ENCODE results near the gene SYNE2.
"Not testable (repeated sequence)": the region's sequence is repeated elsewhere in the genome, so short reads cannot be mapped to it uniquely, and the experiment has no call there.

SYNE2 gene

GRCh38 chr14:64119500-64119899, 266.7 kb downstream of the SYNE2 start:
- DNase-seq (ENCODE audit: low spot score), result no peak

GRCh38 chr14:64119980-64120379, 267.2 kb downstream of the SYNE2 start:
- no peak for DNase-seq (ENCODE audit: low spot score)

- DNase-seq (ENCODE audit: low spot score), result no peak
Measured at GRCh38 chr14:64123241-64123822, 270.5 kb downstream of the SYNE2 start.

- no peak for DNase-seq (ENCODE audit: low spot score)
Measured at GRCh38 chr14:64125270-64125669, 272.5 kb downstream of the SYNE2 start.

GRCh38 chr14:64126548-64126947, 273.7 kb downstream of the SYNE2 start:
- DNase-seq (ENCODE audit: low spot score), result no peak

GRCh38 chr14:64137657-64138290, 285.0 kb downstream of the SYNE2 start:
- DNase-seq (ENCODE audit: low spot score), result no peak

GRCh38 chr14:64147126-64147790, 294.5 kb downstream of the SYNE2 start:
- no peak for DNase-seq (ENCODE audit: low spot score)

- DNase-seq (ENCODE audit: low spot score), result no peak
Measured at GRCh38 chr14:64149921-64150320, 297.1 kb downstream of the SYNE2 start.

- DNase-seq (ENCODE audit: low spot score), result no peak
Measured at GRCh38 chr14:64158608-64159007, 305.8 kb downstream of the SYNE2 start.

- DNase-seq (ENCODE audit: low spot score), result no peak
Measured at GRCh38 chr14:64159588-64159987, 306.8 kb downstream of the SYNE2 start.

GRCh38 chr14:64170181-64170580, 317.4 kb downstream of the SYNE2 start:
- DNase-seq (ENCODE audit: low spot score), result no peak

- DNase-seq (ENCODE audit: low spot score), result no peak
Measured at GRCh38 chr14:64174922-64175782, 322.3 kb downstream of the SYNE2 start.

- DNase-seq (ENCODE audit: low spot score), result no peak
Measured at GRCh38 chr14:64176330-64176729, 323.5 kb downstream of the SYNE2 start.

- no peak for DNase-seq (ENCODE audit: low spot score)
Measured at GRCh38 chr14:64178814-64179213, 326.0 kb downstream of the SYNE2 start.

GRCh38 chr14:64182908-64183307, 330.1 kb downstream of the SYNE2 start:
- not testable (repeated sequence) for DNase-seq (ENCODE audit: low spot score)

GRCh38 chr14:64184103-64184729, 331.4 kb downstream of the SYNE2 start:
- DNase-seq (ENCODE audit: low spot score), result no peak

- no peak for DNase-seq (ENCODE audit: low spot score)
Measured at GRCh38 chr14:64185184-64185583, 332.4 kb downstream of the SYNE2 start.

- no peak for DNase-seq (ENCODE audit: low spot score)
Measured at GRCh38 chr14:64186231-64187129, 333.7 kb downstream of the SYNE2 start.

GRCh38 chr14:64187331-64187730, 334.5 kb downstream of the SYNE2 start:
- DNase-seq (ENCODE audit: low spot score), result no peak

GRCh38 chr14:64190974-64191502, 338.2 kb downstream of the SYNE2 start:
- no peak for DNase-seq (ENCODE audit: low spot score)

- DNase-seq (ENCODE audit: low spot score), result no peak
Measured at GRCh38 chr14:64191756-64192155, 339.0 kb downstream of the SYNE2 start.

Data from putamen (tissue), 1 donor.